Endothelial cell of umbilical vein (primary cell): ENCODE results near the gene ZNF326.

Experiments used
- CTCF ChIP-seq, 2 donors: IDR thresholded peaks; 1 replicate in 1 of 2; 2 replicates in 1 of 2; pipeline ENCODE4 v1.5.1; 2011; ENCODE audit warnings: low read length in 2 of 2, mild to moderate bottlenecking in 2 of 2, moderate library complexity in 2 of 2, control low read depth in 1 of 2, inconsistent platforms in 1 of 2, low read depth in 1 of 2; ENCODE audit not compliant: insufficient read depth in 1 of 2; ENCODE audit errors: extremely low read depth in 1 of 2
- EZH2 ChIP-seq: IDR thresholded peaks from 2 replicates; pipeline ENCODE4 v1.6.1; 2012; ENCODE audit warnings: borderline replicate concordance, low read depth, mild to moderate bottlenecking, moderate library complexity, low read length, inconsistent platforms; ENCODE audit not compliant: severe bottlenecking
- JUN ChIP-seq: IDR thresholded peaks from 2 replicates; pipeline ENCODE4 v1.6.1; 2011; ENCODE audit warnings: borderline replicate concordance, low read depth; ENCODE audit not compliant: insufficient read length, insufficient read depth
- MYC ChIP-seq: IDR thresholded peaks from one replicate; pipeline ENCODE4 v1.6.1; 2011; ENCODE audit warnings: mild to moderate bottlenecking, low read depth, low read length
- POLR2A ChIP-seq: IDR thresholded peaks from 2 replicates; pipeline ENCODE4 v1.6.1; 2012; ENCODE audit warnings: low read depth, mild to moderate bottlenecking, control low read depth, low read length
- POLR2AphosphoS5 ChIP-seq: IDR thresholded peaks from 2 replicates; pipeline ENCODE4 v1.6.1; 2012; ENCODE audit warnings: low read depth, mild to moderate bottlenecking, control low read depth, low read length, moderate library complexity; ENCODE audit not compliant: insufficient read depth
- TF ChIP-seq, protein P1 (sequence below): IDR thresholded peaks from 2 replicates; pipeline ENCODE4 v1.6.1; 2011; ENCODE audit not compliant: insufficient read depth, insufficient read length

GRCh38 chr1:89949991-89950624 is 44.8 kb upstream of the ZNF326 start:
- no peak for TF ChIP-seq POLR2AphosphoS5
- no peak for TF ChIP-seq EZH2
- no peak for TF ChIP-seq CTCF (IDR thresholded peaks at IDR 0.05; ENCODE audit: extremely low read depth in 1 of 2, insufficient read depth in 1 of 2, low read depth in 1 of 2, low read length in 2 of 2)
- no peak for TF ChIP-seq POLR2A
- TF ChIP-seq JUN, result no peak
- TF ChIP-seq, protein P1, sequence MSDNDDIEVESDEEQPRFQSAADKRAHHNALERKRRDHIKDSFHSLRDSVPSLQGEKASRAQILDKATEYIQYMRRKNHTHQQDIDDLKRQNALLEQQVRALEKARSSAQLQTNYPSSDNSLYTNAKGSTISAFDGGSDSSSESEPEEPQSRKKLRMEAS, result no peak
- TF ChIP-seq MYC, result no peak
